Measurements from ENCODE around the gene MAP7.

Gene MAP7

GRCh38 chr6:136521911-136522310 lies 28.3 kb downstream of the MAP7 start:
- Histone ChIP-seq H3K27me3 (ENCODE audit: control insufficient read depth in 3 of 3, insufficient read depth in 3 of 3, low read depth in 1 of 3, low read length in 3 of 3) (no peaks in the 10 kb centered on the region), H3K36me3 (replicated peaks in 1 of 2; ENCODE audit: control insufficient read depth in 2 of 2, insufficient read depth in 2 of 2, low read length in 2 of 2) (no peaks in the 10 kb centered on the region), H2BK15ac (ENCODE audit: low read length) (no peak overlapping the region), H2BK120ac (ENCODE audit: low read depth, low read length) (no peak overlapping the region), H3K14ac (ENCODE audit: low read length) (no peak overlapping the region), H2AK5ac (ENCODE audit: low read depth, low read length) (no peak overlapping the region), H3K23ac (ENCODE audit: low read depth, low read length, poor library complexity) (no peak overlapping the region), H3K4me2 (ENCODE audit: insufficient read depth, low read length, poor library complexity, severe bottlenecking) (no peak overlapping the region), H3K9me3 (replicated peaks in 1 of 2; ENCODE audit: control insufficient read depth in 2 of 2, insufficient read depth in 1 of 2, low read depth in 1 of 2, low read length in 2 of 2) (no peaks in the 10 kb centered on the region), H3K4me3 (ENCODE audit: low read length in 2 of 2) (no peak overlapping the region), H3K9ac (ENCODE audit: low read depth, low read length, poor library complexity) (no peak overlapping the region), H3K79me1 (ENCODE audit: low read depth, low read length) (no peaks in the 10 kb centered on the region), H2BK5ac (ENCODE audit: low read length) (no peak overlapping the region), H4K8ac (ENCODE audit: low read depth, low read length) (no peak overlapping the region), H3K18ac (ENCODE audit: low read length) (no peak overlapping the region), H2AFZ (ENCODE audit: low read length) (no peak overlapping the region), H4K91ac (ENCODE audit: low read depth, low read length, poor library complexity) (no peak overlapping the region), H3K27ac (replicated peaks; ENCODE audit: low read length) (no peak overlapping the region), H3K4ac (ENCODE audit: low read length) (no peak overlapping the region), H2BK12ac (ENCODE audit: low read length) (no peak overlapping the region), H3K4me1 (ENCODE audit: control insufficient read depth in 2 of 2, insufficient read depth in 1 of 2, low read depth in 1 of 2, low read length in 2 of 2) (peaks cover 8 to 19% of the 10 kb centered on the region in 2 donors)
- DNase-seq (ENCODE audit: low spot score) = no peak
- WGBS, 2 donors (ENCODE audit: extremely low coverage in 2 of 2, insufficient read length in 2 of 2, insufficient replicate concordance in 1 of 2) = no CpG with 5 or more reads among the region's 4 CpGs

- Histone ChIP-seq H4K8ac (ENCODE audit: low read depth, low read length) (no peak overlapping the region), H2BK15ac (ENCODE audit: low read length) (no peak overlapping the region), H3K27me3 (ENCODE audit: control insufficient read depth in 3 of 3, insufficient read depth in 3 of 3, low read depth in 1 of 3, low read length in 3 of 3) (no peaks in the 10 kb centered on the region), H3K23ac (ENCODE audit: low read depth, low read length, poor library complexity) (no peak overlapping the region), H3K14ac (ENCODE audit: low read length) (no peak overlapping the region), H3K4ac (ENCODE audit: low read length) (no peak overlapping the region), H3K4me1 (ENCODE audit: control insufficient read depth in 2 of 2, insufficient read depth in 1 of 2, low read depth in 1 of 2, low read length in 2 of 2) (peaks cover 4 to 14% of the 10 kb centered on the region in 2 donors), H2BK120ac (ENCODE audit: low read depth, low read length) (no peak overlapping the region), H2AK5ac (ENCODE audit: low read depth, low read length) (no peak overlapping the region), H2AFZ (ENCODE audit: low read length) (no peak overlapping the region), H2BK5ac (ENCODE audit: low read length) (no peak overlapping the region), H3K9ac (ENCODE audit: low read depth, low read length, poor library complexity) (no peak overlapping the region), H3K4me3 (ENCODE audit: low read length in 2 of 2) (no peak overlapping the region), H4K91ac (ENCODE audit: low read depth, low read length, poor library complexity) (no peak overlapping the region), H3K9me3 (replicated peaks in 1 of 2; ENCODE audit: control insufficient read depth in 2 of 2, insufficient read depth in 1 of 2, low read depth in 1 of 2, low read length in 2 of 2) (no peaks in the 10 kb centered on the region), H3K18ac (ENCODE audit: low read length) (no peak overlapping the region), H3K27ac (replicated peaks; ENCODE audit: low read length) (no peak overlapping the region), H2BK12ac (ENCODE audit: low read length) (no peak overlapping the region), H3K79me1 (ENCODE audit: low read depth, low read length) (no peaks in the 10 kb centered on the region), H3K4me2 (ENCODE audit: insufficient read depth, low read length, poor library complexity, severe bottlenecking) (no peak overlapping the region), H3K36me3 (replicated peaks in 1 of 2; ENCODE audit: control insufficient read depth in 2 of 2, insufficient read depth in 2 of 2, low read length in 2 of 2) (no peaks in the 10 kb centered on the region)
- WGBS, 2 donors (ENCODE audit: extremely low coverage in 2 of 2, insufficient read length in 2 of 2, insufficient replicate concordance in 1 of 2) = no CpG with 5 or more reads among the region's 2 CpGs
- DNase-seq (ENCODE audit: low spot score) = no peak
These were observed 28.8 kb downstream of the MAP7 start for GRCh38 chr6:136521427-136521826.

- H4K91ac ChIP-seq (ENCODE audit: low read depth, low read length, poor library complexity) = no peak overlapping the region
- H3K4ac ChIP-seq (ENCODE audit: low read length) = no peak overlapping the region
- no peaks in the 10 kb centered on the region for H3K36me3 ChIP-seq (replicated peaks in 1 of 2; ENCODE audit: control insufficient read depth in 2 of 2, insufficient read depth in 2 of 2, low read length in 2 of 2)
- H2BK120ac ChIP-seq (ENCODE audit: low read depth, low read length) = no peak overlapping the region
- no peak overlapping the region for H3K14ac ChIP-seq (ENCODE audit: low read length)
- no peak overlapping the region for H4K8ac ChIP-seq (ENCODE audit: low read depth, low read length)
- no peak overlapping the region for H2BK5ac ChIP-seq (ENCODE audit: low read length)
- H3K18ac ChIP-seq (ENCODE audit: low read length) = no peak overlapping the region
- H3K23ac ChIP-seq (ENCODE audit: low read depth, low read length, poor library complexity) = no peak overlapping the region
- H3K79me1 ChIP-seq (ENCODE audit: low read depth, low read length) = no peaks in the 10 kb centered on the region
- H3K27ac ChIP-seq (replicated peaks; ENCODE audit: low read length) = no peak overlapping the region
- no CpG with 5 or more reads among the region's 3 CpGs for WGBS, 2 donors (ENCODE audit: extremely low coverage in 2 of 2, insufficient read length in 2 of 2, insufficient replicate concordance in 1 of 2)
- no peak overlapping the region for H2BK12ac ChIP-seq (ENCODE audit: low read length)
- H3K4me3 ChIP-seq (ENCODE audit: low read length in 2 of 2) = no peak overlapping the region
- no peaks in the 10 kb centered on the region for H3K27me3 ChIP-seq (ENCODE audit: control insufficient read depth in 3 of 3, insufficient read depth in 3 of 3, low read depth in 1 of 3, low read length in 3 of 3)
- DNase-seq (ENCODE audit: low spot score) = no peak
- H2AK5ac ChIP-seq (ENCODE audit: low read depth, low read length) = no peak overlapping the region
- H3K9ac ChIP-seq (ENCODE audit: low read depth, low read length, poor library complexity) = no peak overlapping the region
- no peak overlapping the region for H2BK15ac ChIP-seq (ENCODE audit: low read length)
- peaks cover 3 to 6% of the 10 kb centered on the region in 2 donors for H3K4me1 ChIP-seq (ENCODE audit: control insufficient read depth in 2 of 2, insufficient read depth in 1 of 2, low read depth in 1 of 2, low read length in 2 of 2)
- H3K4me2 ChIP-seq (ENCODE audit: insufficient read depth, low read length, poor library complexity, severe bottlenecking) = no peak overlapping the region
- H3K9me3 ChIP-seq (replicated peaks in 1 of 2; ENCODE audit: control insufficient read depth in 2 of 2, insufficient read depth in 1 of 2, low read depth in 1 of 2, low read length in 2 of 2) = no peaks in the 10 kb centered on the region
- no peak overlapping the region for H2AFZ ChIP-seq (ENCODE audit: low read length)
These were observed 29.7 kb downstream of the MAP7 start for GRCh38 chr6:136520517-136520916.

- Histone ChIP-seq H4K91ac (ENCODE audit: low read depth, low read length, poor library complexity) (no peak overlapping the region), H3K4me3 (ENCODE audit: low read length in 2 of 2) (no peak overlapping the region), H2BK120ac (ENCODE audit: low read depth, low read length) (no peak overlapping the region), H2AK5ac (ENCODE audit: low read depth, low read length) (no peak overlapping the region), H3K79me1 (ENCODE audit: low read depth, low read length) (no peaks in the 10 kb centered on the region), H3K9ac (ENCODE audit: low read depth, low read length, poor library complexity) (no peak overlapping the region), H3K18ac (ENCODE audit: low read length) (no peak overlapping the region), H2BK12ac (ENCODE audit: low read length) (no peak overlapping the region), H3K4me1 (ENCODE audit: control insufficient read depth in 2 of 2, insufficient read depth in 1 of 2, low read depth in 1 of 2, low read length in 2 of 2) (no peaks in the 10 kb centered on the region), H2AFZ (ENCODE audit: low read length) (no peak overlapping the region), H3K36me3 (replicated peaks in 1 of 2; ENCODE audit: control insufficient read depth in 2 of 2, insufficient read depth in 2 of 2, low read length in 2 of 2) (no peaks in the 10 kb centered on the region), H3K9me3 (replicated peaks in 1 of 2; ENCODE audit: control insufficient read depth in 2 of 2, insufficient read depth in 1 of 2, low read depth in 1 of 2, low read length in 2 of 2) (no peaks in the 10 kb centered on the region), H3K27ac (replicated peaks; ENCODE audit: low read length) (no peak overlapping the region), H2BK5ac (ENCODE audit: low read length) (no peak overlapping the region), H2BK15ac (ENCODE audit: low read length) (no peak overlapping the region), H4K8ac (ENCODE audit: low read depth, low read length) (no peak overlapping the region), H3K4ac (ENCODE audit: low read length) (no peak overlapping the region), H3K4me2 (ENCODE audit: insufficient read depth, low read length, poor library complexity, severe bottlenecking) (no peak overlapping the region), H3K14ac (ENCODE audit: low read length) (no peak overlapping the region), H3K23ac (ENCODE audit: low read depth, low read length, poor library complexity) (no peak overlapping the region), H3K27me3 (ENCODE audit: control insufficient read depth in 3 of 3, insufficient read depth in 3 of 3, low read depth in 1 of 3, low read length in 3 of 3) (no peaks in the 10 kb centered on the region)
- no peak for DNase-seq (ENCODE audit: low spot score)
- WGBS, 2 donors (ENCODE audit: extremely low coverage in 2 of 2, insufficient read length in 2 of 2, insufficient replicate concordance in 1 of 2) = no CpG with 5 or more reads among the region's 3 CpGs
These were observed 32.6 kb downstream of the MAP7 start for GRCh38 chr6:136517582-136517981.
